Measurements from ENCODE around the gene GPC6.

Gene GPC6

DNA sequence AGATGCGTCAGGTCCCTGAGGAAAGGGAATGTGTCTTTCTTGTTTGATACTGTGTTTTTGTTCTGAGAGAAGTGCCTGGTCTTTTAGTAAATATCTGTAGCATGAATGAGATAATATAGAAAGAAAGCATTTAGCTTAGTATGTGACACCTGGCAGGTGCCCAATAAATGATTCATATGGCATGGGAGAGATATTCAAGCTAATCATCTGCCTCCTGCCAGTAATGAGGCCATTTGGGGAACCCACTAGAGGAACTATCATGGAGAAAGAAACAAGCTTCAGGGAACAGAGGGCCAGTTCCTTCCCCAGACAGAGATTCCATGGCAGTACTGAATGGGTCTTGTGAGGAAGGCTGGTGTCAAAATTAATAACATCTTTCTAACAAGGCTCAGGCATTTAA lies 648.9 kb downstream of the GPC6 start:
- H3K27ac Mint-ChIP-seq = no peak overlapping the region
- H3K27me3 Mint-ChIP-seq (ENCODE audit: low read depth) = no peaks in the 10 kb centered on the region
- H3K4me3 Mint-ChIP-seq = no peak overlapping the region
- peaks cover 17% of the 10 kb centered on the region for H3K36me3 Mint-ChIP-seq (ENCODE audit: low read depth)
- peaks cover 13% of the 10 kb centered on the region for H3K9me3 Mint-ChIP-seq
- peaks cover 5% of the 10 kb centered on the region for H3K4me1 Mint-ChIP-seq
- TF ChIP-seq, protein P1, sequence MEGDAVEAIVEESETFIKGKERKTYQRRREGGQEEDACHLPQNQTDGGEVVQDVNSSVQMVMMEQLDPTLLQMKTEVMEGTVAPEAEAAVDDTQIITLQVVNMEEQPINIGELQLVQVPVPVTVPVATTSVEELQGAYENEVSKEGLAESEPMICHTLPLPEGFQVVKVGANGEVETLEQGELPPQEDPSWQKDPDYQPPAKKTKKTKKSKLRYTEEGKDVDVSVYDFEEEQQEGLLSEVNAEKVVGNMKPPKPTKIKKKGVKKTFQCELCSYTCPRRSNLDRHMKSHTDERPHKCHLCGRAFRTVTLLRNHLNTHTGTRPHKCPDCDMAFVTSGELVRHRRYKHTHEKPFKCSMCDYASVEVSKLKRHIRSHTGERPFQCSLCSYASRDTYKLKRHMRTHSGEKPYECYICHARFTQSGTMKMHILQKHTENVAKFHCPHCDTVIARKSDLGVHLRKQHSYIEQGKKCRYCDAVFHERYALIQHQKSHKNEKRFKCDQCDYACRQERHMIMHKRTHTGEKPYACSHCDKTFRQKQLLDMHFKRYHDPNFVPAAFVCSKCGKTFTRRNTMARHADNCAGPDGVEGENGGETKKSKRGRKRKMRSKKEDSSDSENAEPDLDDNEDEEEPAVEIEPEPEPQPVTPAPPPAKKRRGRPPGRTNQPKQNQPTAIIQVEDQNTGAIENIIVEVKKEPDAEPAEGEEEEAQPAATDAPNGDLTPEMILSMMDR (IDR thresholded peaks at IDR 0.05; ENCODE audit: unreplicated experiment in 3 of 3) = no peak

DNA sequence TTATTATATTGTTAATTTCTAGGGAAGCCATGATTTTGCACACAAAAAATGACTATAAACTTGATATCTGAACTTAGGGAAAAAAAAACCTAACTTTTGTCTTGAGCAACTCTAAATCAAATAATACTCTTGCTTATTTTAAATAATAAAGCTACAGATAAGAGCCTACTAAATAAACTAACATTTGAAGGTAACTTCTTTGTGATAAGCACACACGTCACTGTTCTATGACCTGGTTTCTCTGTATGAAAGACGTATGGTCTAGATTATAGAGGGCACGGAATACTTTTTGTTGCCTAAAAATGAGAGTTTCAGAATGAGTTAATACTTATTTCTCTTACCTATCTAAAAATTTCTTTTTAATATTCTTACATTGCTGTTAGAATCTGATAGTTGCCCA lies 649.6 kb downstream of the GPC6 start:
- H3K27me3 Mint-ChIP-seq (ENCODE audit: low read depth) = no peaks in the 10 kb centered on the region
- no peak overlapping the region for H3K4me3 Mint-ChIP-seq
- H3K27ac Mint-ChIP-seq = no peak overlapping the region
- TF ChIP-seq, protein P1 (IDR thresholded peaks at IDR 0.05; ENCODE audit: unreplicated experiment in 3 of 3) = no peak
- H3K36me3 Mint-ChIP-seq (ENCODE audit: low read depth) = peaks cover 18% of the 10 kb centered on the region
- H3K9me3 Mint-ChIP-seq = peaks cover 13% of the 10 kb centered on the region
- H3K4me1 Mint-ChIP-seq = peaks cover 4% of the 10 kb centered on the region

DNA sequence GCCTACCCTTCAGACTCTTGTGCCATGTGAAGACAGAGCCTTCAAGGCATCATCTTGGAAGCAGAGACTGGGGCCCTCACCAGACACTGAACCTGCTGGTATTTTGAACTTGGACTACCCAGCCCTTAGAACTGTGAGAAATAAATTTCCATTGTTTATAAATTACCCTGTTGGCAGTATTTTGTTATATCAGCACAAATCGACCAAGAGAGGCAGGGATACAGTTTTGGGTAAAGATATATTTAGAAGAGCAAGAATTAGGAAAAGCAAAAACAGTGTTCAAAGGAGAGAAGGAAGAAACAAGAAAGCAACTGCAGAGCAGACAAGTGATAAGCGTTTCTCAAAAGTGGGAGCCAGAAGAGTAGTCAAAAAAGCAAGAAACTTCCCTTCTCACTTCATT lies 652.1 kb downstream of the GPC6 start:
- no peaks in the 10 kb centered on the region for H3K27me3 Mint-ChIP-seq (ENCODE audit: low read depth)
- H3K4me1 Mint-ChIP-seq = no peaks in the 10 kb centered on the region
- peaks cover 13% of the 10 kb centered on the region for H3K9me3 Mint-ChIP-seq
- H3K4me3 Mint-ChIP-seq = no peak overlapping the region
- H3K27ac Mint-ChIP-seq = no peak overlapping the region
- peaks cover 18% of the 10 kb centered on the region for H3K36me3 Mint-ChIP-seq (ENCODE audit: low read depth)
- TF ChIP-seq, protein P1 (IDR thresholded peaks at IDR 0.05; ENCODE audit: unreplicated experiment in 3 of 3) = no peak

DNA sequence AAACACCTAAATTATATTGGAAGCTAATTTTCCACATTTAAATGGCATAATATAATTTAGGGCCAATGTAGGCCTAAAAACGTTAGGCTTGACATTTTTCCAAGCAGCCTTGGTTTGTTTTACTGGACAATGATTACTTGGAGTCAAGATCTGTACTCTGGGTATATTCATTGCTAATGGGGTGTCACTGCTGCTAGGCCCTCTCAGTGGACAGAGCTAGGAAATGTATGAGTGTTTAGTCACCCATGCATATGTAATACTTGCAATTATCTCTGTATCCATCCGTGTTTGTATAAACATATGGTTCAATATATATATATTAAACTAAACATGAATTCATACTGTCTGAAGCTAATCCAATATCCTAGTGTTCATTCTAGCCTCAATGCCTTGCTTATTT lies 654.8 kb downstream of the GPC6 start:
- peaks cover 13% of the 10 kb centered on the region for H3K9me3 Mint-ChIP-seq
- no peak overlapping the region for H3K4me3 Mint-ChIP-seq
- H3K4me1 Mint-ChIP-seq = no peaks in the 10 kb centered on the region
- H3K27me3 Mint-ChIP-seq (ENCODE audit: low read depth) = no peaks in the 10 kb centered on the region
- H3K36me3 Mint-ChIP-seq (ENCODE audit: low read depth) = peaks cover 18% of the 10 kb centered on the region
- H3K27ac Mint-ChIP-seq = no peak overlapping the region
- TF ChIP-seq, protein P1 (IDR thresholded peaks at IDR 0.05; ENCODE audit: unreplicated experiment in 3 of 3) = no peak

DNA sequence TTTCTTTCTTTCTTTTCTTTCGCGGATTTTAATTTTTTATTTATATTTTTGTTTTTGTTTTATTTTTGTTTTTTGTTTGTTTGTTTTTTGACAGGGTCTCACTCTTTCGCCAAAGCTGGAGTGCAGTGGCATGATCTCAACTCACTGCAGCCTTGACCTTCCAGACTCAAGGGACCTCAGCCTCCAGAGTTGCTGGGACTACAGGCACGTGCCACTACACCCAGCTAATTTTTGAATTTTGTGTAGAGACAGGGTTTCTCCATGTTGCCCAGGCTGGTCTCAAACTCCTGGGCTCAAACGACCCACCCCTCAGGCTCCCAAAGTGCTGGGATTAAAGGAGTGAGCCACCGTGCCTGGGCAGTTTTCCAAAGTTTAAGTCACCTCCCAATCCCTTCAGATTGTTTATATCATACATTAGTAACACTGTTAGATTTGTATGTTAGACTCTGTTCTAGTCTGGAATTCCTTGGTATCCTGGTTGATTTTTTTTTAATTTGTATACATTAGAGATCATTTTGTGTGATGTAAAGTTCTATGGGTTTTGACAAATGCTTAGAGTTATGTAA lies 655.6 kb downstream of the GPC6 start:
- no peaks in the 10 kb centered on the region for H3K27me3 Mint-ChIP-seq (ENCODE audit: low read depth)
- H3K27ac Mint-ChIP-seq = no peak overlapping the region
- no peaks in the 10 kb centered on the region for H3K4me1 Mint-ChIP-seq
- TF ChIP-seq, protein P1 (IDR thresholded peaks at IDR 0.05; ENCODE audit: unreplicated experiment in 3 of 3) = no peak
- H3K4me3 Mint-ChIP-seq = no peak overlapping the region
- peaks cover 13% of the 10 kb centered on the region for H3K9me3 Mint-ChIP-seq
- peaks cover 18% of the 10 kb centered on the region for H3K36me3 Mint-ChIP-seq (ENCODE audit: low read depth)

DNA sequence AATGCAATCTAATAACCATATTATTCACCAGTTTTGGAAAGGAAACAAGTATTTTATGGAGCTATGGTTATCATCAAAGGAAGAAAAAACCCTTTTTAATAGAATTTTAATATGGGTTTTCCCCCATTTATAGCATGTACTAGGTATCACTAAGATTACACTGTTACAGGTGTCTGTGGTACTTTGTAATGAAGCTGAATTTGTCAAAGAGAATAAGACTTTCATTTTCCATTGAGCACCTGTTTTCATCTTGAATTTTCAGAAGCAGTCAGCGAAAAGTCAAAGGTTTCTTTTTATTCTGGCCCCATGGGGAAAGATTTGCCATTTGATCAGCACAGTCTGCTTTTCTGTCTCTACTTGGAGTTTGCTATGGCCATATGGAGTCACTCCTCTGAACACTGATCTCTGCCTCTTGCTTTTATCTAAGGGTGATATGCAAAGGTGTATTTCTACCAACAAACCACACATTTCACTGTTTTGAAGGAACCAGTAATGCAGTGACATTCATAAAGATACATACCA lies 662.9 kb downstream of the GPC6 start:
- Mint-ChIP-seq H3K27ac (no peak overlapping the region), H3K36me3 (ENCODE audit: low read depth) (no peaks in the 10 kb centered on the region), H3K4me1 (no peaks in the 10 kb centered on the region), H3K9me3 (no peaks in the 10 kb centered on the region), H3K27me3 (ENCODE audit: low read depth) (no peaks in the 10 kb centered on the region), H3K4me3 (no peak overlapping the region)
- TF ChIP-seq, protein P1 (IDR thresholded peaks at IDR 0.05; ENCODE audit: unreplicated experiment in 3 of 3) = no peak
